HG02610 (cell line): ENCODE measurements around the gene PDE7B.

Source experiments
- ATAC-seq: cut with Tn5 transposase; IDR thresholded peaks from one replicate; pipeline ENCODE4 v1.9.1; 2021; ENCODE audit warnings: mild to moderate bottlenecking, moderate library complexity; ENCODE audit not compliant: unreplicated experiment

PDE7B gene

DNA sequence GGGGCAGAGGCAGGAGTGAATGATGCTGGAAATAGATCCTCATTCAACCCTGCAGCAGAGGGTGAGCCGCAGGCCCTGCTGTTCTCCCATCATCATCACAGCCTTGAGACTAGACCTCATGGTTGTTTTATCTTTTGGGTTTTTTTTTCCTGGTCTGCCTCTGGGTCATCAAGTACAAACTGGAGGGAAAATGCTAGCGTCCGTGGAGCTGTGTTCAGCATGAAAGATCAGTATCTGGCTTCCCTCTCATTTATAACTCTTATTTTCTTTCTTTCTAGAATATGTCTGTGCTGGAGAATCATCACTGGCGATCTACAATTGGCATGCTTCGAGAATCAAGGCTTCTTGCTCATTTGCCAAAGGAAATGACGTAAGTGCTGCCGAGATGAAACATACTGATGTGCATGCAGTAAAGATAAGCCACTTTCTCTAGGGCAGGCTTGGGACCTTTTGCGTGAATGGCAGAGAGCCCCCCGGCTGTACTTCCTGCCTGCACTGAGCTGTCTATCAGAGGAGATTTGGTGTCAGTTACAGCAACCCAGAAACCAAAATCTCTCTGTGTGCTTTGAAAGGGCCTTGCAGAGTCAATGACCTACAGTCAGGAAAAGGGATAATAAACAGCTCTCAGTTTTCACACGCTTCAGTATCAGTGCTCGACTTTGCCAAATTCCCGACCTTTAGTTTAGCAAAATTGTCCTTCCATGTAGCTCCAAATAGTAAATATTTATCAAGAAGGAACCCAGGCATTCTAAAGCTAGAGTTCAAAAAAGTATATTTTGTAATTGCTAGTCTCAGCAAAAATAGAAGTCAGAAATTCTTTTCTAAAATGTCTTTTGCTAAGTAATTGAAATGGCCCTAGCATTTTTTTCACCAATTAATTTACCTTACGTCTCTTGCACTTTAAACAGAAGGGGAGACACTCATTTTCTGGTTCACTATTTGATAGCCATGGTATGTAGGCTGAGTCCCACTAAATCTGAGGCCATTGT lies 322.3 kb downstream of the PDE7B start:
- no peak for ATAC-seq

DNA sequence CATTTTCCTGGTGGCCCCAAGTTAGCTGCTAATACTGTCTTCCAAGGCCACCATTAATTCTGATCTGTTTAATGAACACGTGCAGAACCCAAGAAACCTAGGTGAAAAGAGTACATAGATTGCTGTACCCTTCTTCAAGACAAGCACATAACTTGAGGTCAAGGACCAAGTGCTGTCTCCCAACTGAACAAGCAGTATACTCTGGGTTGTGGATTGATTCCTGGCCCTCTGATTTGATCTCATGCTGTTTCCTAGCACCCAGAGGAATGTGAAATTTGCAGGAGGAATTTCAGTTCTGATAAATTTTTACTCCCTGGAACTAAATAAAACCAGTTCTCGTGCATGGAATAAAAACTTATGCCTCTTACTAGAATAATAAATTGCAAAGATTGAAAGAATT lies 323.0 kb downstream of the PDE7B start:
- ATAC-seq = no peak

DNA sequence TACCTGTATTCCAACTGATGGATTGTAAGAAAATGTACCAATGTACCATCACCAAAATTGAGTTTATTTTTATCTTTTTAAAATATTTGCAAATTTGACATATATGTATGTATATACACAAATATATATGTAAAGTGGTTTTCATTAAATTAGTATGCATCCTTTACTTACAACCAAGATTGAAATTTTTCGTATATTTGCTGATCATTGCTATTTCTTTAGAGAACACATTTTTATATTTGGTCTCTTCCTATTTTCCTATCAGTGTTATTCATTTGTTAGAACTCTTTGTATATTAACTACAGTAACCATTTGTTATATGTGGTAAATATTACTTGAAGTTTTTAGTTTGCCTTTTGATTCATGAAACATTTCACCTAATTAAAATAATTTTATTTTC lies 324.4 kb downstream of the PDE7B start:
- no peak for ATAC-seq

DNA sequence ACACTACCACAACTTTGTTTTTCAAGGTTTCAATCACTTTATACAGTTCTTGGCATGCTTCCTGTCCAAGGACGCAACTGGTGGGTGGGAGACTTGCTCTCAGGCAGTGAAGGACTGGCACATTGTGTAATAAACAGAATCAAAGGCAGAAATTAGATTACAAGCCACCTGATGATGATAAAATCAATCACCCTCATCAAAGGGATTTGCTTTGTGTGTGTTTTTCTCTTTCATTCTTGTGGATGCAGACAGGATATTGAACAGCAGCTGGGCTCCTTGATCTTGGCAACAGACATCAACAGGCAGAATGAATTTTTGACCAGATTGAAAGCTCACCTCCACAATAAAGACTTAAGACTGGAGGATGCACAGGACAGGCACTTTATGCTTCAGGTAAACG lies 327.2 kb downstream of the PDE7B start:
- ATAC-seq = no peak

DNA sequence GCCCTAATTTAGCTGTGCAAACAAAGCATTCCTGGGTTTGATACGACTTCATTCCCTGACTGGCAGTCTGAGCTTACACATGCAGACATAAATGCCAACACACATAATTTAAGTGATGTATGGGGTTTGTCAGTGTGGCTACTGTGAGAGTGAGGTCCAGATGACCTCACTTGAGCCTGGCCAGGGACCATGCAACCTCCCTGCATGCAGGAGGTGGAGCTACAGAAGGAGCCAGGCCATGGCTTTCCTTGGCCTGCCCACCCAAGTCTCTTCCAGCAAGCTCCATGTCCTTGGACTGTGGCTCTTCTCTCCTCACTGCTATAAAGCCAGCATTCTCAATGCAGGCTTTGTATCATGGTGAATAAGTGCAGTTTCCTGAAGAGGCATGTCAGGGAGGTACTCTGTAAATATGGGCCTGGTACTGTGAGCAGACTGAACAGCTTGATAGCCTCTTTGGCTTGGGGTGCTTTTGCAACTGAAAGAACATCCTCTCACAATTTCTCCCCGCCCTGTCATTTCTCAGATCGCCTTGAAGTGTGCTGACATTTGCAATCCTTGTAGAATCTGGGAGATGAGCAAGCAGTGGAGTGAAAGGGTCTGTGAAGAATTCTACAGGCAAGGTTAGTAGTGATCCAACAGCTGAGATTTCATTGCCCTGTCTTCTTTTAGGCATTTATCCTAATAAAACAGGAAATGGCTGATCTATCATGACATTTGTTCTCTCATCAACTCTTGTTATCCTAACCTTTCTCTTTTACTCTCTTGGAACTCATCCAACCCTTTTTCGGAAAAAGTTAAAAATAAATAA lies 329.4 kb downstream of the PDE7B start:
- no peak for ATAC-seq

DNA sequence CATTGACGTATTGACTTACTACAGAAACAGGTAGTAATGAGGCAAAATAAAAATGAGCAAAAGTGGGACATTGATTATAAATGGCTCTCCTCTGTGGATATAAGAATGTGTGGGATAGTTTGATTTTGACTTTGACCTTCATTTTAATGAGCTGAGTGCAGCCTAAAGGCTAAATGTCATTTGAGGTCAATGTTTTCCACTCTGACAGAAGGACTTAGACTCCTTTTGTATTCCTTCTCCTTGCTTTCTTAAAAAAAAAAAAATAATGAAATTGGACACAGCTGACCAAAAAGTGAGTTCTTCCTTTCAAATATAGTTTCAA lies 330.0 kb downstream of the PDE7B start:
- no peak for ATAC-seq

DNA sequence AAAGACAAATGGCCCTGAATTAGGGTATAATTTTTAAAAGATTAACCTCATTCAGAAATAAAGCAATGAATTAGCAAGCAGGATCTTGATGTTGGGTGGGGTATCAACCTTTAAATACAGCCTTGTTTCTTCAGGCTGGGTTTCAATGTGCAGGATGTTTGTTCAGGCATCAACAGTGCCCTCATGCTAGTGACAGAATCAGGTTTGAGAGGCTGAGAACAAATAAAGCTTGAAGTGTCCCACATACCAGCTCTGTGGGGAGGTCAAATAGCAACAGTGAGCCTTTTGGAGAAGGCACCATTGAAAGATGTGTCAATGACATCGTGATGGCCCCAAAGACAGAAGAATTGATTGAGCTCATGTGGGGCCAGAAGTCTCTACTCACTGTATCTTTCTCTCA lies 330.4 kb downstream of the PDE7B start:
- ATAC-seq = no peak

DNA sequence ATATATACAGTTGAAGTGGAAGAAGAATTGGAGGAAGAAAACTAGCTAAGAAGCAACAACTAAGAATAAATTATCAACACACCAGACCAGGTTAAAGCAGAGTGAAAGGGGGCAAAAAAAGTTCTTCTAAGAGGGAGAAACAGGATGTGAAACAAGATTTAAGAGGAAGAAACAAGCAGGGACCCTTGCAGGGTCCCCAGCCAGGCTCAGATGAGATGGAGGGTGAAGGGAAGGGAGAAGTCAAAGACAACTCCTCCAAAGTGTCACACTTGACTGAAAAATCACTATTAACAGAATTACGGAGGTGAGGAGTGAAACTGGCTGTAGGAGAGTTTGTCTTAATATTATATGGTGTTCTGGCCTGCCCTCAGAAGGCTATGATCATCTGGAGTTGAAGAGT lies 333.2 kb downstream of the PDE7B start:
- no peak for ATAC-seq

DNA sequence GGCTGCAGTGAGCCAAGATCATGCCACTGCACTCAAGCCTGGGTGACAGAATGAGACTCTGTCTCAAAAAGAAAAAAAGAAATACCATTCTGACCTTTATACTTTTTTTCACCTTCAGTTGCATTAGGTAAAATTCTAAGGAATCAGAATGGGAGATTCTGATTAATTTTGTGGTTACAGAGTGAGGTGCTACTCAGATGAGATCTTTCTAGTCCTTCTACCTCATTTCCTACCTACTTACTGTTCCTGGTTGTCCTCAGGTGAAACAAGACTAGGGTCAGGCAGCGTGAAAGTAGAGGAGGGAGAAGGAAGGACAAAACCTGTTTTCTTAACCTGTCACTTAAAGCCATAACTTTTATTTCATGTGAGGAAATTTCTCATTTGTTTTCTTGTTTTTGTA lies 334.9 kb downstream of the PDE7B start:
- no peak for ATAC-seq

DNA sequence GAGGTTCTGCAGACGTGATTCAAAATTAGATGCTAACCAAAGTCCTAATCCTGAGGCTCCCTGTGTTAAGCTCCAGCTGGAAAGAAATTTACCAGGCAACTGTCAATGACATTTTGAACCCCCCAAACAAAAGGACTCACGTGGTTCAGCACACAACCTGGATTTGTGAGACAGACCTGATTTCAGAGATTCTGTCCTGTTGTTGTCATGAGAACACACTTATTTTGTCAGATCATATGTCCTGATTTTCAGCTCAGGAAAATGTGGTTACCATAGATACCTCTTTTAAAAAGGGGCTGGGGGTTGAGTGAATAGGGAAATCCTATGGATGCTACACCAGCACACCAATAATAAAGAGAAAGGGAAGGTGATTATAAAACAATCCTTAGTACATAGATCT lies 337.0 kb downstream of the PDE7B start:
- ATAC-seq = no peak

DNA sequence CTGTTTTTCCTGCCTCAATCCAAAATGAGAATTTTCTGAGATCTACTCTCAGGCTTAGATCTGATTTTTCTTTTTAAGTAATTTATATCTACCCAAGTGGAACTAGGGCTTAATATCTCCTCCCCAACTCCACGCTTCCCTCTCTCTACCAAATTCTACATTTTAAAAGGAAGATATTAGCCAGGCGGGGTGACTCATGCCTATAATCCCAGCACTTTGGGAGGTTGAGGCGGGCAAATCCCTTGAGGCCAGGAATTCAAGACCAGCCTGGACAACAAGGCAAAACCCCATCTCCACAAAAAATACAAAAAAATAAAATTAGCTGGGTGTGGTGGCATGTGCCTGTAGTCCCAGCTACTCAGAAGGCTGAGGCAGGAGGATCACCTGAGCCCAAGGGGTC lies 337.6 kb downstream of the PDE7B start:
- ATAC-seq = no peak

DNA sequence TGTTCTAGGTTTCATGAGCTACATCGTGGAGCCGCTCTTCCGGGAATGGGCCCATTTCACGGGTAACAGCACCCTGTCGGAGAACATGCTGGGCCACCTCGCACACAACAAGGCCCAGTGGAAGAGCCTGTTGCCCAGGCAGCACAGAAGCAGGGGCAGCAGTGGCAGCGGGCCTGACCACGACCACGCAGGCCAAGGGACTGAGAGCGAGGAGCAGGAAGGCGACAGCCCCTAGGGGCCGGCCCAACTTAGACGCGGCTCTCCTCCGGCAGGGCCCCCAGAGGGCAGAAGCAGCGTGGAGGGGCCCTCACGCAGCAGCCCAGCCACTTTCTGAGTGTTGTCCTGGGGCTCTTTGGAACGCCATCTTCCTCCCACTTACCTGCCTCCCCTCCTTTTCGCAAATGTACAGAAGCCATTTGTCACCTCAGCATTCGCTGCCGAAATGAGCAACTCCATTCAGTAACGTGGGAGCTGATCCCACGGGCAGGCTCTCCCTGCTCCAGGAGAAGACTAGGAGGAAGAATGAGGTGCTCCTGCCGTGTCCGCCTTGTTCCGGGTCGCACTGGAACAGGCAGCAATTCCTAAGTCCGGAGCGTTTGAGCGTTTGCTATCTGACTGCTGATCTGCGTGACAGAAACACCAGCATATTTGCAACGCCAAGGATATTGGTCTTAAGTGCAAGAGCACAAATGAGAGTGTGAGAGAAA lies 340.3 kb downstream of the PDE7B start:
- ATAC-seq = no peak

DNA sequence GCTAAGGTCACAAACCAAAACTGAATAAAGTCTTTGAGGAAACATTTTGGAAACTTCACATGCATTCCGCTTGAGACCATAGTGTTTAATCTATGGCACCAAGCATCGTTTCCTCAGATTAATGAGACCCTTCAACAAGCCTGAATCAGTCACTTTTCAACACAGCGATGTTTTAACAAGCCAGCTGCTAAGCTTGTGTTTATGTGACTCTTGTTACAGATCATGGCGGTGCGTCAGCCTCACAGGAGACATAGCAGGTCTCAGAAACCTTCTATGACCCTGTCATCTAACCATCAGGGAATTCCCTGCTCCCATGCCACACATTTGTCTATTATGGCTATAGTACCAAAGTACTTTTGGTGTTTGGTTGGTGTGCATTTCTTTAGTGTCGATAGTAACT lies 341.4 kb downstream of the PDE7B start:
- ATAC-seq = no peak

DNA sequence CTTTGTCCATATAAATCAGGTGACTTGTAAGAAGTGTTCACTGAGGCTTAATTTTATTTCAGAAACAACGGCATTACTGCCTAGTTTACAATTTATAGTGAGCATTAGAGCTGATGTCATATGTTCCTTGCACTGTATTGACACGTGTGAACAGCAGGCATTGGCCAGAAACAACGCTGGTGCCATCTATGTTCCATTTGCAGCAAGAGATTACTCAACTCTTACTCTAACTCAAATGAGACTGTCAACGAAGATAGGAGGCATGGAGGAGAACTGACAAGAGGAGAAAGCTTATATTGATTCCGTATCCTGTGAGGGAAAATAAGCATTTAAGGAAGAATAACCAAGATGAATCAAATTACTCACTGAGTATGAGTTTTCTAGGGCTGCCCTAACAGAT lies 350.2 kb downstream of the PDE7B start:
- ATAC-seq = no peak

DNA sequence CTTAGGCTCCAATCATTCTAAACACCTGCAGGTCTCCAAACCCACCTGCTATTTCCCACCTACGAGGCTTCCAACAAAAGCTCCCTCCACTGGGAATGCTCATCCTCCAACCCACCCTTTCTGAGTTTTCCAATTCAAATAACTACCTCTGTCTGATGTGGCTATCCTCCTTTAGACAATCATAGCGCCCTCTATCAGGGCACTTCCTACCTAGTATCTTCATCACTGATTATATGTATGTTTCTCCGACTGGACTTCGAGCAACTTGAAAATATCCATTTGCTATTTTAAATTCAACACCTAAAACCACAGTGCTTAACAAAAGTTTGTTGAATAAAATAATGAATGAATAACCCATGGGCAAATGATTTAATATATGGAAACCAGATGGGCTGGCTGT lies 357.3 kb downstream of the PDE7B start:
- no peak for ATAC-seq

DNA sequence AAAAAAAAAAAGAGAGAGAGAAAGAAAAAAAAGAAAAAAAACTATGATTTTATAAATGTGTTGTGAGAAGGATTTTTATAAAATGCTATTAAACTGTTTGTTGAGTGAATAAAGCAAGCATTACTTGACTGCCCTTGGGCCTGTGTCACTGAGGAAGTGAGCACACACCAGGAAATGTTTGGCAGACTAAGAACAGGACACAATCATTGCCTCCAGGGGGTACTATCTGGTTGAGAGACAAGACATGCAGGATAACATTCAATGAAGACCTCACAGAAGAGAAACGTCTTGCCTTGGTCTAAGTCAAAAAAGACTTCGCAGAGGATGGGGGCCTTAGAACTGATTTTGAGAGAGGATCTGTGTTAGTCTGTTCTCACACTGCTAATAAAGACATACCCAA lies 358.0 kb downstream of the PDE7B start:
- no peak for ATAC-seq

DNA sequence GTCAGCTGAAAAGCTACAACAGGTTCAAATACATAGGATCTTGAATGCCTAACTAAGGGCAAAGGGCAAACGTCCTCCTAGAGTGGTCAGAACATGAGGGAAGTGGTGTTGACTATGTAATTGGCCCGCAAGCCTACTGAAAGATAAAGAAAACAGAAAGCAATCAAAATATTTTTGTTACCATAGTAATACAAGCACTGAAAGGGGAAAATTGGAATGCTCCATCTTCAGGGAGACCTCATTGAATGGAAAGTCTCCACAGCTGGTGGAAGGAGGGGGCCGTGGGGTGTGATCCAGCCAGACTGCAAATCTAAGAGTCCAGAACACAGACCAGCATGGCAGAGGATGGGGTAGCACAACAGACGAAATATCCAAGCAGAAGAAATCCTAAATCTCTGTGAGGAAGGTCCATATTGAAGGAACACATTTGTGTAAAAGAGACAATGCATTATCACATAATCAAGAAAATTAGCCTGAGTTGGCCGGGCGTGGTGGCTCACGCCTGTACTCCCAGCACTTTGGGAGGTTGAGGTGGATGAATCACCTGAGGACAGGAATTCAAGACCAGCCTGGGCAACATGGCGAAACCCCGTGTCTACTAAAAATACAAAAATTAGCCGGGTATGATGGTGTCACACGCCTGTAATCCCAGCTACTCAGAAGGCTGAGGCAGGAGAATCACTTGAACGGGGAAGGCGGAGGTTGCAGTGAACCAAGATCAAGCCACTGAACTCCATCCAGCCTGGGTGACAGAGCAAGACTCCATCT lies 359.1 kb downstream of the PDE7B start:
- ATAC-seq = no peak

DNA sequence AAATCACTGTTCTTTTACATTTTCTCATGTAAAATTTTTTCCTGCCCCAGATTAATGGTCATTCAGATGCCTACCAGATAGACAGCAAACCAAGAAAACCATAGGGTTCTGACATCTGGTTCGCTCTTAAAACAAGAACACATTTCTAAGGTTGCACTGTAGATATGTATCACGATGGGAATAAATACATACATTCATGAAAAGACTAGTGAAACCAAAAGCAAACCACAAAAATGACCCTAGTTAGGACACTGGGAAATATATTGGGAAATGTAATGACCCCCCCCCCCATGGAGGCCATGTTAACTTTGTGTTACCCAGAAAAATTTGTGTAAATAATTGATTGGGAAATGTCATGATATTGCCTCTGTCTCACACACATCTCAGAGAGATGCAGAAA lies 361.1 kb downstream of the PDE7B start:
- no peak for ATAC-seq

DNA sequence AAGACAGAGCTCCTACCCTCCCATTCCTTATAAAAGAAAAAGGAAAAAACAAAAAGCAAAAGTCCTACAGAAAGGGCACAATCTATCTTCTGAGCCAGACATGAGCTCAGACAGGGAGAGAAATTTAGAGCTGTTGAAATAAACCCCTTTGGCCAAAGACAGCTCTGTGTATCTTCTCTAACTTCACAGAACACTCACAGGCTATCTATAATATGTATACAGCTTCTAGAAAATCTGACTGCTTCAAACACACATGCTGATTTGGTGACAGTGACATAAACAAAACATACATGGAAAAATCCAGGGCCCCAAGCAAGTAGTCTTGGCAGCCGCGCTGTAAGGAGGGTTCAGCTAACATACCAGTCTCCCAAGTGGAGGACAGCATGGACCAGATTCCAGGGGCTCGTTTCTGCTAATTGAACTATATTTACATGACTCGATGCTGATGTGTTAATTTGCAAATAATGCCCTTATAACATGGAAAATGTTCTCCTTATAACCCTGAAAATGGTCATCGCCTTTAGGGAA lies 361.6 kb downstream of the PDE7B start:
- no peak for ATAC-seq

DNA sequence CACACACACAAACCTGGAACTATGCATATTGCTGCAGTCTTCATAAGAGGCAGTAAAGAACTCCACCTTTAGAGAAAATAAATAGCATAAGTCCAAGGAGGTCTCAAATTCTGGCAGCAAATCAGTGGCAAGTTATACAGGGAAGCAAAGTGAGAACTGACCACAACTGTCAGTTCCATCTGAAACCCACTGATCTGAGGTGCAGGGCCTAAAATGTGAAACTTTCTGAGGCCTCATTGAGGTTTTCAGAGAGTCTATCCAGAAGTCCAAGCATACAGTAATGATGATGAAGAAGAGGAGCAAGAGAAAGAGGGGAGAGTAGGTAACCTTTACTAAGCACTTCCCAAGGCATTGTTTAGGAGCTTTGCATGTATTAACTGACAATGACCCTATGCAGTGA lies 362.4 kb downstream of the PDE7B start:
- no peak for ATAC-seq
